Erythroblast (primary cell): ENCODE measurements around the gene PTPN5.

Experiments used
- DNase-seq, 2 experiments: peaks; one replicate each; lab custom pipeline; 2025; lab: John Stamatoyannopoulos, UW
- GATA1 ChIP-seq: IDR thresholded peaks from 2 replicates; pipeline ENCODE4 v1.6.1; 2011; ENCODE audit warnings: low read depth, mild to moderate bottlenecking, control low read depth, low read length, moderate library complexity
- POLR2A ChIP-seq: IDR thresholded peaks from 2 replicates; pipeline ENCODE4 v1.6.1; 2011; ENCODE audit warnings: mild to moderate bottlenecking, low read length

The PTPN5 gene

DNA sequence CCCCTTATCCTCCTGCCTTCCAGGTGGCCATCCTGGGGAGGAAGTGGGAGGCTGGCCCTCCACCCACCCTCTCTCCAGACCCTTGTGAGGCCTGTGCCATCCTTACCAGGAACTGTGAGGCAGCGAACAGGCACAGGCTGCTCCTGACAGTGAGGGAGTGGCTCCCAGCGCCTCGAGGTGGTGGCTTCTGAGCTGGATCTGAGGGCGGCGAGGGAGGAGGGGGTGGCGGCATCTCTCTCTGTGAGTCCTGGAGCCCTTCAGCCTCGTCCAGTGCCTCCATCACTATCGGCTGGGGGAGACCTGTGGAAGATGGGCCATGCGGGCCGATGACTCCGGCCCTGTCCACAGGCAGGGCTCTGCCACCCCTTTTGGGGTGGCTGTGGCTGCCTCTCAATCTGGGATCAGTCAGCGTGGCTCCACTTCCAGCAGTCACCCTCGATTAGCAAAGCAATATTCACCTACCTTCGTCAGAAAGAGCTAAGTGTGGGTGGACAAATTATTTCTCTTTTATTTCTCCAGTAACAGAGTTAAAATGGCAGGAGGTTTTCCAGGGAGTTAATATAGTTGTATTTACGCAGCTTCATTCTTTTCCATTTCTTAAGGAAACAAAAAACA lies 47.6 kb downstream of the PTPN5 start:
- TF ChIP-seq POLR2A (no peak), GATA1 (no peak)
- no peak for DNase-seq

DNA sequence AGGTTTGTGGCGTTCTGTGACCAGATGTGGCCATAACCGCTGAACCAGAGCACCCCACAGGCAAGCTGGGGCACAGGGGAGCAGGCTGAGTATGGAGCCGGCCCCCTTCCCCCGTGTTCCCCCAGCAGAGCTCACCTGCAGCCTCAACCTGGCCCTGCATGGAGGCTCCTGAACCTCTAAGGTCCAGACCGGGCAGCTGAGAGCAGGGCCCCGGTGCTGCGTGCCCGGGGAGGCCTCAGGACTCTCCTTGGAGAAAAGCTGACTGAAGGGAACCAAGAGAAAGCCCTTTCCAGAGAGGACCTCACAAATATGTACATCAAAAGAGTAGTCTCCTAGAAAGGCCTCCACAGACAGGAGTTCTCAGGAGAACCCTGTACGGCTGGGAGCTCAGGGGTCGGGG lies 48.2 kb downstream of the PTPN5 start:
- TF ChIP-seq GATA1, result no peak
- no peak for DNase-seq

DNA sequence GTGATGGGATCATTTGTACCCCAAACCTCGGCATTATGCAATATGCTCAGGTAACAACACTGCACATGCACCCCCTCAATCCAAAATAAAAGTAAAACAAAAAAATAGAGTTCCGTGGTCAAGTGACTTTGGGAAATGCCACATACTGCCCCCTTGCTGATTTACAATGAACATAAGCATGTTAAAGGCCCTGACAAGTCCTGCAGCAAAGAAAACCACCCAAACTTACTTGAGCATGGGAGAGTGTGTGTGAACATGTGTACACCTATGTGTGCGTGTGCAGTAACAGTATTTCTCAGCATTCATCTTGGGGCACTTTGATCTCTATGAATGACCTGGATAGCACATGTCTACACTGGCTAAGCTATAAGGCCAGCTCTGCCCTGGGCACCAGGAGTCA lies 49.8 kb downstream of the PTPN5 start:
- DNase-seq, result no peak
- TF ChIP-seq GATA1, result no peak
- TF ChIP-seq POLR2A, result no peak

DNA sequence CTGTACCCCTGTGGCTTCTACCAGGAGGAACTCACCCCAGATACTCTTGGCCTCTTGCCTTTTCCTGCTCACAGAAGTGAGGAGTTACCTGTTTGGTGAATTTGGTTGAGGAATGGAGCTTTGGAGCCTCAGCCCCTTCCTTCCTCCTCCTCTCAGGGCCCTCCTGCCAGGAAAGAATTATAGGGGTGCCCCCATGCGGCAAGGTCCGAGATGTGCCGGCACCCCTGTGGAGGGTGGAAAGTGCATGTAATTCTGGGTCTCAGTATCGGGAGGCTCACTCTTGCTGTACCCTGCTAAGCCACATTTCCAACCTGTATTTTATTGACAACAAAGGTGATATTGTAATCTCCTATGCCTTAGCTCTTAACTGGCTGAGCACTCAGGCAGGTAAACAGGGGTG lies 51.9 kb downstream of the PTPN5 start:
- DNase-seq, result no peak
- TF ChIP-seq GATA1, result no peak
- no peak for TF ChIP-seq POLR2A

DNA sequence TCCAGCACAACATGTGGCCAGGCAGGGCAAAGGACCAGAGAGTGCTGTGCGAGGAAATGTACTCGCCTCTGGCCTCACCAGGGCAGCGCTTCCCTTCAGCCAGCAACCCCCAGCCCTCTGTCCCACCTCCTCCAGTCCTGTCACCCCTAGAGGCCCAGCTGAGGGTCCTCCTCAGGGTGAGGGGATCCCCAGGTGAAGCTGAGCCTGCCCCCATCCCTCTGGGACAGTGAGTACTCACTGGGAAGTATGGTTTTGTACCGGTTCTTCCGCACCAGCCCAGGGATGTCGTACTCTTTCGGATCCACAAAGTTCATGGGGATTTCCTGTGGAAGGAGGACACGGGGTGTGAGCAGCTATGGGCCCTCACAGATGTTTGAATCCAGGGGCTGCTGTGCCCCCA lies 54.0 kb downstream of the PTPN5 start:
- no peak for DNase-seq
- TF ChIP-seq POLR2A, result no peak
- TF ChIP-seq GATA1, result no peak

DNA sequence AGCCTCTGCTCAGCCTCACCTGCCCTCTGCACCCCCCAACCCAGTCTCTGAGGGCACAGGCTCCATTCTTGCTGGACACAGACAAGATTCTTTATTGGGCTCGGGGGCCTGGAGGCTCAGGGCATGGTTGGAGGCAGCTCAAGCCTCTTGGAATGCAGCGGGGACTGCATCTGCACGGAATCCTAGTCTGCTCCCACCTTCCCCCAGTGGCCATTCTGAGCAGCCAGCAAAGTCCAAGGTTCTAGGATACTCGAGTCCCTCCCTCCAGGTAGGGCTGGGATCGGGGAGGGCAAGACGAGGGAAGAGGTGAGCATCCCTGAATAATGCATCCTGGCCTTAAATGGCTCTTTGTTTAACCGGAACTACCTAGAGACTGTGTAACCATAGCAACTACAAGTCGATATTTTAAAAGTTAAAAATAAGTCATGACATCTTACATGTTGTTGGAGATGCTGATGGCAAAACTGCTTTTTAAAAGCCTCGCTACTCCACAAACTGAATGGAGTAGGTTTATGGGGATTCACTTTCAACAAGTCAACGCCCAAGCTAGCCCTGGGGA lies 54.9 kb downstream of the PTPN5 start:
- DNase-seq, result no peak
- no peak for TF ChIP-seq GATA1
- no peak for TF ChIP-seq POLR2A

DNA sequence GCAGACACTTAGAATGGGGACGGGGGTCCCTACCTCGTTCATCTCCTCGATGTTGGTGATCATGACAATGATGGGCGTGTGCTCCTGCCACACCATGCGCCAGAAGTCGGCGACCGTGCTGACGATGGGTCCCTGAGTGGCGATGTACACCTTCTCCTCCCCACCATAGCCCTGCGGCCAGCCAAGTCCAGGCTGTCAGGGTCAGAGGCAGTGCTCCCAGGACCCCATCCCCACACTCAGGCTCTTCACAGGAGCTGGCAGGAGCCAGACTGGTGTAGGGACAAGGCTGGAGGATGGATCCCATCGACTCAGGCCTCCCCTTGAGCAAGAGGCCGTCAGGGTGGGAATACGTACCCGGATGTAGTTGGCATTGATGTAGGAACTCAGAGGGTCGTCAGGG lies 58.4 kb downstream of the PTPN5 start:
- TF ChIP-seq GATA1, result no peak
- TF ChIP-seq POLR2A, result no peak
- DNase-seq, result no peak

DNA sequence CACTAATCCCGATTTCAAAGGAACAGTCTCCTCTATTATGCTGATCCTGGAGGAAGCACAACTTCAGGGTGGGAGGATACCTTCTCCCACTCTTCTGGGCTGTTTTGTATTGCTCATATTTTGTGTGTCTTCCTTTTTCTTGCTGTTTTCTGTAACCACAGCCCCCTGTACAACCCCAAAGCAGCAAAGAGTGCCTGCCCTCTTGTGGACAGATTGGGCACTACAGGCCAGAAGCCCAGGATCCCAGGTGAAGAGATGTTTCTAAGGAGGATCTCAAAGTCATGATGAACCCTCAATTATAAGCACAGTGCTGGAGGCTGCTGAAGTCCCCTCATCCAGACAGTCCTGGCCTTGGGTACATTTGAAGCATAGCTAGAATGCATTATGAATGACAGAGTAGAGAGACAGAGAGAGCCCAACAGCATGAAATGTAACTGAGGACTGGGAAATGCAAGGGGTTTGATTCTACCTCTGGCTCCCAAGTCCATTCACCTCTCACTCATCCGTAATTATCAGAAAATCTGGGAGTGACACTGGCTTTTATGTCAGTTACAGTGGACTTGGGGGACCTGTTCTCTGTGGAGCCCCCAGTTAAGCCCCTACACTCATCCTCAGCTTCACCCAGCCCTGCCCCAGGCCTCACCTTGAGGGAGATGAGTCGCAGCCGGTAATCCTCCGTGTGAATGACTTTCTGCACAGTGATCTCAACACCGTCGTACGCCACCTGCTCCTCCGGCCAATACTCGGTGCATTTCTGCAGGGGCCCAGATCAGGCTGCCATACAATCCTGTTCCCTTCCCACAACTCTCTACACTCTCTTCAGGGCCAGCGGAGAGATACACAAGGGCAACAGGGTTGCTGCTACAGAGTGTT lies 59.4 kb downstream of the PTPN5 start:
- DNase-seq, result peak; percentile 26 to 60
- no peak for TF ChIP-seq GATA1
- no peak for TF ChIP-seq POLR2A

DNA sequence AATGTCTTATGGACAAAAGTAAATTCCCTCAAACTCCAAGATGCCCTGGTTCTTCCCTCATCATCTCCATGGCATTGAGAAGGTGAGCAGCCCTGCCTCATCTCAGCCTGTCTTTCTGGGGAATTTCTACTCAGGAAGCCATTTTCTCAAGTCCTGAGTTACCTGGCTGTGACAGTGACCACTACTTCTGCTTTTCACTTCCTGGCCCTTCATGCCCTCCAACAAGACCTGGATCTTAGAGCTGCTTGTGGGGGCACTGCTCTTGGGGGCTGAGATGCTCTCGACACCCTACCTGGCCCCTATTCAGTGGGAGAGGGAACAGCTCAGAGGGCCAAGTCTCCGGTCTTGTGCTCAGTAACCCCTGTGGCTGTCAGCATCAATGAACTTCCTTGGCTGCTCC lies 60.2 kb downstream of the PTPN5 start:
- TF ChIP-seq GATA1 (no peak), POLR2A (no peak)
- DNase-seq, result no peak

DNA sequence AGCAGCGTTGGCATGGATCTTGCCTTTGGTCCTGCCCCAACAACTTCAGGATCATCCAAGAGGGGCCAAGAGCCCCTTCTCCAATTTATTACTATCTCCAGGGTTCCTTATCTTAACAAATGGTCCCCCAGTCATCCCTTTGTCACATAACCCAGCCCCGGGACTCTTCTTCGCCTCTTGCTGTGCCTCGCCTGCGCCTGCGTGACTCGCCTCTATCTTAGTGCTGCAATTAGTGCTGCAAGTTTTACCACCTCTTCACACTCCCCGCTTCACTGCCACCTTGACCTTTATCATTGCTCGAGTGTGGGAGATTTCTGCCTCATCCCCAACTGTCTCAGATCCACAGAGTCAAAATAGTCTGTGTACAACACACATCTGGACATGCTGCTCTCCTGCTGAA lies 61.6 kb downstream of the PTPN5 start:
- TF ChIP-seq POLR2A, result no peak
- TF ChIP-seq GATA1, result no peak
- no peak for DNase-seq

DNA sequence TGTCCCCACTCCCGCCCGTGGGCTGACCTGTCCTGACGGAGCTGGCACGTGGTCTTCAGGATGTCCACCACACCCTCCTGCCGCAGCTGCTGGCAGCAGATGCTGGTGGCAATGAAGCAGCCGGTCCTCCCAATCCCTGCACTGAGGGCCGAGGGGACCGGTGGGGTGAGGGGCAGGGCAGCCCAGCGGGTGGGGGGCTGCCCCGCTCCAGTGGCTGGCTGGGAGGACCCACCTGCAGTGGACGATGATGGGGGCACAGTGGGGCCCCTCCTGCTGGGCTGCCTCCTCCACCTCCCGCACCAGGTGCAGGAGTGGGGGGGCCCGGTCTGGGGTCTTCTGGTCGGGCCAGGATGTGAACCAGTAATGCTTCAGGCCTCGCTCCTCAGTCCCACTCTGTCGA lies 62.2 kb downstream of the PTPN5 start:
- no peak for TF ChIP-seq GATA1
- TF ChIP-seq POLR2A, result no peak
- DNase-seq, result no peak

DNA sequence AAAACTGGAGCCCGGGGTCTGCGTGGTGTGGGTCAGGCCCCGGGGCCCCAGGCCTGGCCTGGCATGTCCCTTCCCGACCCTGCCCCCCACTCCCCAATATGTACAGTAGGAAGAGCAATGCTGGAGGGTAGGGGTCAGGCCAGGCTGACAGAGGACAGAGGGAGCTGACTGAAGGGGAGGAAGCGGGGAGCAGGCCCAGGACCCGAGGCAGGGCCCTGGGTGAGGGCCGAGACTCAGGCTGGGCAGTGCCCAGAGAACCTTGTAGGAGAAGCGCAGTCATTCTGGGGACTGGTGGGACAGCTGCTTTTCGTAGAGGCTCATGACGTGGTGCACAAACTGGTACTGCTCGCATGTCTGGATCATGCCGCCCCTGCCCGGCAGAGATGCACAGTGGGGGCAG lies 62.9 kb downstream of the PTPN5 start:
- no peak for DNase-seq
- TF ChIP-seq POLR2A (no peak), GATA1 (no peak)

DNA sequence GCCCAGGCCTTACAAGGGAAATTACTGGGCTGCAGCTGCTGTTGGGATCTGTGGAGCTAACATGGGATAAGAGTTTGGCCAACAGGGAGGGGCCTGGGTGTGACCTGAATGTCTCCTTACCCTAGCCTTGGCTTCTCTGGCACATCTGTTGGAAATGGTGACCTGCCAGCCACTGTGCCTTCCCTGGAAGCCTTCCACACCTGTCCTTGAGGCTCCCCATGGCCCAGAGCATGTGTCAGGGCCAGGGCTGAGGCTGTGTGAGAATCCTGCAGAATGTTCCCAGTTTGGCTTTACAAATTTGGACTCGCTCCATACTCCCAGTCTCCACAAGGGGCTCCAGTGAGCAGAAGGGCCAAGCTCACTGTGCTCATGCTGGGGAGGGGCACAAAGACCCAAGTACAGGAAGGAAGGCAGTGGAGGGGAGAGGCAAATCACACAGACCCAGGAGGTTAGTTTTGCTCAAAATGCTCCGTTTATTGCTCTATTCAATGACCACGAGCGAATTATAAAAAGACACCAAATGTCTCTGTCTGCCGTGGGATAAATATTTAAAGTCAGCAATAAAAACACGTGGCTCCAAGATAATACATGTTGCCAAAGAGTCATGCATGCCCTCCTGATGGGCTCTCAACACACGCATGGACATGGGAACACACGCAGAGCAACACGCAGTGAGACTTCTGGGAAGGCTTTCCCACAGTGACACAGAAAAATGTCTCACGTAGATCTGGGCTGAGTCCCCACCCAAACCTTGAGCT lies 63.9 kb downstream of the PTPN5 start:
- TF ChIP-seq GATA1, result no peak
- no peak for TF ChIP-seq POLR2A
- DNase-seq, result peak; percentile 11 to 33

DNA sequence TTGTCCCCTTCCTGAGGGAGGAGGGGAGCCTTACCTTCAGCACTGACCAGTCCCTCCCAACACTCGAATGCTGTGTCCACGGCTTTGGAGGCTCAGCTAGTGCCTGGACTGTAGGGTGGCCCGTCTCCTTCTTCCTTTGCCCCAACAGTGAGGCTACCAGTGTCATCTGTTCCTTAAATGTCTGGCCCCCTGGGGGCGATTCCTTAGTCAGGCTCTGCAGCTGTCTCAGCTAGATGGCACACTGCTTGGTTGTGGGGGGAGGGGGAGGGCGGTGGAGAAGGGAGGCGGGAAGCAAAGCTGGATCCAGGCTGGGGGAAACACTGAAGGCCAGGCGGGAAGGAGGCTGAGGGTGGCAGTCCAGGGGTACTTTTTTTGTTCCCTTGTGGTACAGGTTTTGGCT lies 65.6 kb downstream of the PTPN5 start, which contains the start of gene IGSF22:
Gene IGSF22 (minus strand): TSS at position 149 of the 400 bp plus-strand sequence. CDS start 1,952 bp downstream, outside the sequence.
- TF ChIP-seq POLR2A, result no peak
- TF ChIP-seq GATA1, result no peak
- no peak for DNase-seq
